HG03460 (cell line): ENCODE results near the gene ZNF831.
A peak's percentile ranks its signal among the peaks of the same experiment; 100 is the strongest.

Experiments
- ATAC-seq: cut with Tn5 transposase; IDR thresholded peaks from one replicate; pipeline ENCODE4 v1.9.1; 2021; ENCODE audit not compliant: unreplicated experiment

Gene ZNF831

GRCh38 chr20:59163631-59164530 is at the start of gene ZNF831:
TSS of gene ZNF831 (plus strand) at chr20:59163821. CDS start at chr20:59191020, 27,199 bp downstream.
- ATAC-seq, result peak; percentile 59

DNA sequence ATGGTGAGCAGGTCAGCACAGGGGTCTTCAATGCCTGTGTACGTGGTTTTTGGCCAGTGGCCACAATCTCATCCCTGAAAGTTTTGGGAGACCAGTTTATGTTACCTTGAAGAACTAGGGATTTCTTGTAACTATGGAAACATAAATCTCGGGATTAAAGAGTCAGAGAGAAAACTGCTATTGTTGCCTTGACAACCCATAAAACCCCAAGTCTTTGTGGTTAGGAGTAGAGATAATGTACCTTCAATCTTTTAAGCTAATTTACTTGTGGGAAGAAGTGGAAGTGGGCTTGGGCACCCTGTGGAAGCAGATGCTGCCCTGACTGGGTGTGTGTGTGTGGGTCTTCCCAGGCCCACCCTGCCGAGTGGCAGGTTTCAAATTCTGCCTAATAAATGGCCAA is 46.1 kb upstream of the ZNF831 start:
- ATAC-seq, result no peak

DNA sequence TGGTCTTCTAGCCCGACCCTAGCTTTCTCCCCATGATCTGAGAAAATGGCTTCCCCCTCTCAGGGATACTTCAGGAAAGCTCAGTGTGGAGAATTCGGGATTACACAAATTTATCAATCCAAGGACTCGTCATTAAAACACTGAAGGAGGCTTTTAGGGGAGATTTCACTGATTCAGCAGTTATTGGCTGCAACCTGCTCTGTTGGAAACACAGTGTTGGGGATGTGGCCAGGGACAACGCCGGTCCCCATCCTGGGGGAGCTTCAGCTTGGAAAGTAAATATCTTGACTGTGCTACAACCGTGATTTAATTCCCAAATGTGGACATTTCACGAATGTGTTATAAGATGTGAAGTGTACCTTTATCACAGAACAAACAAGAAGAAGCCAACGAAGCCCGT is 44.8 kb upstream of the ZNF831 start:
- no peak for ATAC-seq

GRCh38 chr20:59120491-59120890 is 43.1 kb upstream of the ZNF831 start:
- no peak for ATAC-seq

DNA sequence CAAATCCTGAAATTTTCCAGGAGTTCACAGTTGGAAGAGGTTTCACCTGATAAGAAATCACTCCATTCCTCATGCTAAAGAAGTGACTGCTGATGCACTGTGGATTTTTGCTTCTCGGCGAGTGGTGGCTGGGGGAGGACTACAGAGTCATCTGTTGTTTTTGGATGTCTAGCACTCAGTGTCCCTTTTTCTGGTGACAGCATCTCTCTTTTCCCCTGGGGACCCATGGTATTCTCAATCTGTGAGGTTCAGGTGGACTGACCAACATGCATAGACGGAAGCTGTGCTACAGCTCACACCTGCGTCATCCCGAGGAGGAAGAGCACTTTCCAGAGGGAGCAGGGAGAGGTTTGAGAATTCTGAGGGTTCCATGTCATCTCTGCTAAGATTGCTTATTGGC is 42.7 kb upstream of the ZNF831 start:
- ATAC-seq, result no peak

- no peak for ATAC-seq
Measured at GRCh38 chr20:59121714-59122565, 41.7 kb upstream of the ZNF831 start.

- ATAC-seq, result no peak
Measured at GRCh38 chr20:59122566-59122919, 41.1 kb upstream of the ZNF831 start.

- ATAC-seq, result no peak
Measured at GRCh38 chr20:59123011-59123677, 40.5 kb upstream of the ZNF831 start.

DNA sequence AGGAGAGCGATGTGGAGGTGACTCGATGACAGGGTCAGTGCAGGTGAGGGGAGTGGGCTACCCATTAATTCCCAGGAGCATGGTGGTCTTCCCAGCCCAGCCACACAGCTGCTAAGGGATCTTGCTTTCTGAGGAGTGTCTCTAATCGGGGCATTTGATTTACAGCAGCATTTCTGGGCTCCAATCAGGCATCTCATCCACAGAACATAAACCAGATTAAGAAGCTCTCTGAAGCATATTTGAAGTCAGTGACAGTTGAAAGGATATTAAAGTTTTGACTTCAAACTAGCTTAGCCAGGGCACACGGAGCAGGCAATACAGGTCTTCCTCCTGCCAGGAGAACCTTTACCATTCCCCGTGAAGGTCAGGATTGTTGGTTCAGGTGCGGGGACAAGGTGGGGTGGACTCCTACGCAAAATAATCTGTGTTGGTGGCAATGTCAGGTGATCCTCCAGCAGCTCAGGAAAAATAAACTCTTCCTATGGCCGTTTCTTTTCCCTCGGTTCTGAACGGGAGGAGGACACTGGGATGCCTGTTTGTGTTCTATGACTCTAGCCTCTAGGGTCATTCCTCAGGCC is 39.9 kb upstream of the ZNF831 start:
- ATAC-seq, result no peak

GRCh38 chr20:59124296-59125029 is 39.2 kb upstream of the ZNF831 start:
- ATAC-seq, result no peak

GRCh38 chr20:59125332-59125731 is 38.3 kb upstream of the ZNF831 start:
- no peak for ATAC-seq

GRCh38 chr20:59125836-59126235 is 37.8 kb upstream of the ZNF831 start:
- no peak for ATAC-seq

GRCh38 chr20:59127839-59128238 is 35.8 kb upstream of the ZNF831 start:
- ATAC-seq, result no peak

DNA sequence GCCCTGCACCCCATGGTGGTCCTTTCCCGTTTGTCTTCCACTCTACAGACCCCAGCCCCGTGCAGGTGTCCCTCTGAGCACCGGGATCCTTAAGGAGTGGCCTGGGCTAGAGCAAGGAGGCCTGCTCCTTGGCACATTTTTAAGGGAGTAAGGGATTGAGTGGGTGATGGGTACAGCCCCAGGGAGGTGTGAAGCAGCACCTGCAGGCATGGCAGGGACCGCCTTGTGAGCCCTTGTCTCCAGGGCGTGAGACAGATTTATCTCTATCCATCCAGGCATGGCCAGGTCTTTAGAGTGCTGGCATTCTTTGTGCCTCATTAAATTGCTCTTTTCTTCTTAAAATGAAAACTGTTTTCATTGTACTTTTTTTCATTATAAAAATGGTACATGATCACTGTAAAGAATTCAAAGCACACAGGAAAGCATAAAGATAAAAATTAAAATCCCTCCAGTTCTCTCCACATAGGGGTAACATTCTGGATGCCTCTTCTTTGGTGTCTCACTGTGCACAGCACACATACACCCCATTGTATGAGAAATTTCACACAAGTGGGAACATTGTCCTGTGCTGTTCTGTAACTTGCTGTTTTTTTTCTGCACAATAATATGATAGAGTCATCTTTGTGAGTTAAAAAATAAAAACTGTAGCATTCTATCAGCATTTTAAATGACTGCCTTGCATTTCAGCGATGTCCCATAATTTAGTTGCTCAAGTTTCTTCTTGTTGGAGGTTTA is 31.9 kb upstream of the ZNF831 start:
- ATAC-seq, result no peak

DNA sequence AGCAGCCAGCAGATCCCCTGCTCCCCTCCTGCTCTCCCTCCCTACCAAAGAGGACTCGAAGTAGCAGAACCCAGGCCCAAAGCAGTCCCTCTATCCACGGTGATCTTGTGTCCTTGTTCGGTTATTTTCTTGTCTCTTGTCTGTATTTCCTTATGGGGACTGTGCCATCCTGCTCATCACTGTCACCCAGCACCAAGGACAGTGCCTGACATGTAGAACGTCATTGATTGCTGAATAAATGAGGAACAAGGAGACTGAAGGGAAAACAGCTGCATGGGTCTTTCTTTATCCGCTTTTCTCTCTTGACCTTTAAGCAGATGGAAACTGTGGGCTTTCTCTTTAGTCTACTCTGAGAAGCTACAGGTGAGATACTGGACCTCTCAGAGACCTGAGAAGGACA is 29.4 kb upstream of the ZNF831 start:
- ATAC-seq, result no peak

GRCh38 chr20:59135093-59135492 is 28.5 kb upstream of the ZNF831 start:
- no peak for ATAC-seq

GRCh38 chr20:59136027-59136426 is 27.6 kb upstream of the ZNF831 start:
- no peak for ATAC-seq

DNA sequence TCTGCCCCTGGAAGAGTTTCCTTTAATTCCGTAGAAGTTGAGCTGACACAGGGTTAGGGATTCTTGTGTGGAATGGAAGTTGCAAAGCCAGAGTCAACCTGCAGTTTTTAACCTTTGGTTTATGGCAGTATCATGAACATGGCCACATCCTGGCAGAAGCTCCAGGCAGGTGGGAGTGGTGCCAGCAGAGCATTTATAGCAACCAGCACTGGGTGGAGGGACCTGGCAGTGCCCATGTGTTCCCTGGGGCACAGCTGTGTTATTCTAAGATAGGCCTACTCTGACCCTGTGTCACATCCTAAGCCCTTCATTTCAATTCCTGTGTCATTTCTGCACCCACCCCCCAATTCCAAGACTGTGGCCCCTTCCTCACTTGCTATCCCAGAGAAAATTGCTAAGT is 26.1 kb upstream of the ZNF831 start:
- no peak for ATAC-seq

DNA sequence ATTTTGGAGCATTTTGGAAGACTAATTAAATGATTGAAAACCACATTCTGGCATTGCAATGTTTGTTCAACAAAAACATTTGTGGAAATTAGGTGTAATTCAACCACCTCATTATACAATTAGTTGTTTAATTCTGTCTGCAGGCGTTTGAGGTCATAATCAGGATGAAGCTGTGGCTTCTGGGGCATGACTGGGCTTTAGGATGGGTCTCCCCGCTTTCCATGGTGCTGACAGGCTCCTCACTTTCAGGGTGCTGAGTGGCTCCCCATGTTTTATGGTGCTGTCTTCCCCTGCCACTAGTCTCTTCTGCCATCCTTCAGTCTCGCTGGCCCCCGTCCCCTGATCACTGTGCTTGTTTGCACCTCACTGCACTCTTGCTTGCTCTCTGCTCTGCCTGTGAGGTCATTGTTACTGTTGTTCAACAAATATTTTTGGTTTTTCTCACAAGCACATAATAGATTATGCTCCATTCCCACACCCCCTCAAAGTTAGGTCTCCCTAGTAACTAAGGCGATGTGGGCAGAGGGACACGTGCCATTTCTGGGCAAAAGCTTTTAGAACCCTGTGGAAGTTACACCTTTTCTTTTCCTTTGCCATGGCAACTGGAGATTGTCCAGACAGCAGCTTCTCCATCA is 25.4 kb upstream of the ZNF831 start:
- no peak for ATAC-seq
